ENCODE results near the gene ZNF530. TPM values are rescaled to one million over a fixed set of nuclear protein-coding genes. Genes with fewer than 3 reads are reported as not detected.

Gene ZNF530
- total RNA-seq, 2 donors from 2014 or later = 1.5 to 7.4 TPM

DNA sequence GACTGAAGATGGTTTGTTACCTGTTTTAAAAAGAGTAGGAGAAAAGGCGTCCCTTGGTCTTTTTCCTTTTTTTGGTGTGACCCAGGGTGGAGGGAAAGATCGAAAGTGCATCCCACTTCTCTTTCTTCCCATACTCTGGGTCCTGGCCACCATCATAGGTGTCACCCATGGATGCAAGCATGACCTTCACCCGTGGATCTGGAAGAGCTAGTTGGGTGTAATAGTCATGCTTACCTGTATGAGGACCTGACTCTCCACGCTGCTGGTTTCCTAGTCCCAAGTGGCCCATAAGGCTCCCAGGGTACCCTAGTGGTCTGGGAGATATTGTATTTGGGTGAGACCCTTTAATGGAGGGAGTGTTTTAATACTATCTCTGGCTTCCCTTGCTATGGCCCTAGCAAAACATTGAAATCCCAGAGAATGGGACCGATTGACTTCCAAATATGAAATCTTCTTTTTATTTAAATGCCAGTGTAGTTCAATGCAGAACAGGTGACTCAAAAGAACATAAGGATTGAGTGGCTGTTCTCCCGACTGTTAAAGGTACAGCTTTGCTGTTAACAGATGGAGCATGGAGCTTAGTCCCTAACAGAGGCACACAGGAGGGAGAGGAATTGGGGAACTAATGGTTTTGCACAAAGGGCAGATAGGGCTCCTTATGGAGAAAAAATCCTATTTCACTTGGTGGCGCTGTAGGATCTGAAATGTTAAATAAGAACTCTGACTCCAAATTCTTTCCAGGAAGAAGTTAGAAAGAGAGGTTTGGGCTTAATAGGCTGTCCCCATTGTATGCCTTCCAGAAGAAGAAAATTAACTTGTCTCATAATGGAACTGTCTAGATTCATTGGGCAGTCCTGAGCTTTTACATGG, 33.1 kb upstream of the ZNF530 start:
- Histone ChIP-seq H3K36me3 (no peaks in the 10 kb centered on the region), H3K9me3 (no peaks in the 10 kb centered on the region), H3K4me3 (no peak overlapping the region), H3K27ac (no peak overlapping the region), H3K27me3 (replicated peaks; ENCODE audit: insufficient read depth) (no peaks in the 10 kb centered on the region), H3K4me1 (replicated peaks) (no peaks in the 10 kb centered on the region)
- no peak for TF ChIP-seq POLR2A (IDR thresholded peaks at IDR 0.05)
- TF ChIP-seq POLR2AphosphoS5 (IDR thresholded peaks at IDR 0.05) = no peak
- TF ChIP-seq, protein P1, sequence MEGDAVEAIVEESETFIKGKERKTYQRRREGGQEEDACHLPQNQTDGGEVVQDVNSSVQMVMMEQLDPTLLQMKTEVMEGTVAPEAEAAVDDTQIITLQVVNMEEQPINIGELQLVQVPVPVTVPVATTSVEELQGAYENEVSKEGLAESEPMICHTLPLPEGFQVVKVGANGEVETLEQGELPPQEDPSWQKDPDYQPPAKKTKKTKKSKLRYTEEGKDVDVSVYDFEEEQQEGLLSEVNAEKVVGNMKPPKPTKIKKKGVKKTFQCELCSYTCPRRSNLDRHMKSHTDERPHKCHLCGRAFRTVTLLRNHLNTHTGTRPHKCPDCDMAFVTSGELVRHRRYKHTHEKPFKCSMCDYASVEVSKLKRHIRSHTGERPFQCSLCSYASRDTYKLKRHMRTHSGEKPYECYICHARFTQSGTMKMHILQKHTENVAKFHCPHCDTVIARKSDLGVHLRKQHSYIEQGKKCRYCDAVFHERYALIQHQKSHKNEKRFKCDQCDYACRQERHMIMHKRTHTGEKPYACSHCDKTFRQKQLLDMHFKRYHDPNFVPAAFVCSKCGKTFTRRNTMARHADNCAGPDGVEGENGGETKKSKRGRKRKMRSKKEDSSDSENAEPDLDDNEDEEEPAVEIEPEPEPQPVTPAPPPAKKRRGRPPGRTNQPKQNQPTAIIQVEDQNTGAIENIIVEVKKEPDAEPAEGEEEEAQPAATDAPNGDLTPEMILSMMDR (IDR thresholded peaks at IDR 0.05) = no peak
- intact Hi-C loops (cut with DNase I) = no loop called here
- no peak for DNase-seq (ENCODE audit: low spot score)
- 55% methylated on average over 7 of the region's 7 CpGs for WGBS

DNA sequence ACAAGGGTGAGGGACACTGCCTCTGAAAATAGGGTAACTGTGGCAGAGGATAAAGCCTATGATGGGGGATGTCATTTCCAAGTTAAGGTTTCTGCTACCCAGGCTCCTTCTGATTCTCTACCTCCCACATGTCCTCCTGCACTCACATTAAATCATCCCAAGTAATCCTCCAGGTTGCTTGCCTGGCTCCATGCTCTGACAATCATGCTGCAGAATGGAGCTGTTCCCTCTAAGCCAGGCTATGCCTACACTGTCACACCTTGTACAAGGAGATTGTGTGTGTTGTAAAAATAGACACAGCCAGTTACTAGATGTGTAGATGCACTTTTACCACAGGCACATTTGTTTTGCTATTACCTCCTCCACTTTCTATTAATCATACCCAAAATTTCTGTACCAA, 29.0 kb upstream of the ZNF530 start:
- Histone ChIP-seq H3K27me3 (replicated peaks; ENCODE audit: insufficient read depth) (no peaks in the 10 kb centered on the region), H3K4me3 (no peak overlapping the region), H3K36me3 (peaks cover 12 to 39% of the 10 kb centered on the region in 2 donors), H3K9me3 (peaks cover 12% of the 10 kb centered on the region), H3K4me1 (replicated peaks) (no peaks in the 10 kb centered on the region), H3K27ac (no peak overlapping the region)
- no peak for DNase-seq (ENCODE audit: low spot score)
- intact Hi-C loops (cut with DNase I) = loop anchor here (10.0 kb wide), 1 partner anchor 584 kb away; the partner anchor contains the start of gene ZNF329
- TF ChIP-seq POLR2AphosphoS5 (IDR thresholded peaks at IDR 0.05) (no peak), POLR2A (IDR thresholded peaks at IDR 0.05) (no peak)
- TF ChIP-seq, protein P1 (IDR thresholded peaks at IDR 0.05) = no peak

- Histone ChIP-seq H3K9me3 (peaks cover 12% of the 10 kb centered on the region), H3K36me3 (peaks cover 12 to 47% of the 10 kb centered on the region in 2 donors), H3K27ac (no peak overlapping the region), H3K4me3 (no peak overlapping the region), H3K4me1 (replicated peaks) (no peaks in the 10 kb centered on the region), H3K27me3 (replicated peaks; ENCODE audit: insufficient read depth) (no peaks in the 10 kb centered on the region)
- intact Hi-C loops (cut with DNase I) = loop anchor here (10.0 kb wide), 1 partner anchor 582 kb away; the partner anchor contains the start of gene ZNF329
- no peak for DNase-seq (ENCODE audit: low spot score)
- 97% methylated on average over 3 of the region's 3 CpGs for WGBS
- TF ChIP-seq POLR2AphosphoS5 (IDR thresholded peaks at IDR 0.05) = no peak
- TF ChIP-seq, protein P1 (IDR thresholded peaks at IDR 0.05) = no peak
- TF ChIP-seq POLR2A (IDR thresholded peaks at IDR 0.05) = no peak
These were observed 27.2 kb upstream of the ZNF530 start for GRCh38 chr19:57572415-57572947.

DNA sequence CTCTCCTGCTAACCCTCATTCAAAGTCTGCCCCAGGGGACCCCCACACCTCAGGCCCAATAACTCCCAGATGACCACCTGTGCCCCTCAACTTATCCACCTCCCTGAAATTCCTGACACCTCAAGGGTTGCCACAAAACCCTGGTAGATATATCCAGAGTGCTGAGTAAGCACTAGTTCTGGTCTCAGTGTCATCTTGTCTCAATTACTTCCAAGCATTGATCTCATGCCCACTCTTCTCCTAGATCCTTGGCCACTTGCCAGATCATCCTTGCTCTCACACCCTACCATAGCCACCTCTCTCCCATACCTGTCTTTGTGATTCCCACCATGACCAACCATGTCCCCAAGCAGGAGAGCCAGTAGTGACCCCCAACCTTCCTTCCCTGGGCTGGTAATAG, 23.0 kb upstream of the ZNF530 start:
- intact Hi-C loops (cut with DNase I) = loop anchor here (10.0 kb wide), 1 partner anchor 578 kb away; the partner anchor contains the start of gene ZNF329
- DNase-seq (ENCODE audit: low spot score) = no peak
- Histone ChIP-seq H3K36me3 (peaks cover 12 to 47% of the 10 kb centered on the region in 2 donors), H3K9me3 (peaks cover 12% of the 10 kb centered on the region), H3K4me3 (no peak overlapping the region), H3K4me1 (replicated peaks) (peaks cover 4% of the 10 kb centered on the region), H3K27me3 (replicated peaks; ENCODE audit: insufficient read depth) (no peaks in the 10 kb centered on the region), H3K27ac (no peak overlapping the region)
- TF ChIP-seq POLR2AphosphoS5 (IDR thresholded peaks at IDR 0.05) (no peak), POLR2A (IDR thresholded peaks at IDR 0.05) (no peak)
- TF ChIP-seq, protein P1 (IDR thresholded peaks at IDR 0.05) = no peak
